ENCODE results near the gene CLEC16A.

Gene CLEC16A

GRCh38 chr16:10990378-10990777, 46.0 kb downstream of the CLEC16A start:
- DNase-seq = no peak

GRCh38 chr16:10992112-10992511, 47.7 kb downstream of the CLEC16A start:
- DNase-seq = no peak

GRCh38 chr16:10992797-10993196, 48.4 kb downstream of the CLEC16A start:
- no peak for DNase-seq

- DNase-seq = no peak
Measured at GRCh38 chr16:10993649-10994048, 49.3 kb downstream of the CLEC16A start.

GRCh38 chr16:10994571-10994970, 50.2 kb downstream of the CLEC16A start:
- no peak for DNase-seq

- DNase-seq = no peak
Measured at GRCh38 chr16:10995565-10995964, 51.2 kb downstream of the CLEC16A start.

- DNase-seq = no peak
Measured at GRCh38 chr16:10997485-10997884, 53.1 kb downstream of the CLEC16A start.

- no peak for DNase-seq
Measured at GRCh38 chr16:10999300-10999699, 54.9 kb downstream of the CLEC16A start.

- no peak for DNase-seq
Measured at GRCh38 chr16:11001611-11002010, 57.2 kb downstream of the CLEC16A start.

GRCh38 chr16:11003141-11003540, 58.8 kb downstream of the CLEC16A start:
- DNase-seq = no peak

- DNase-seq = no peak
Measured at GRCh38 chr16:11004351-11004750, 60.0 kb downstream of the CLEC16A start.

GRCh38 chr16:11004973-11005610, 60.7 kb downstream of the CLEC16A start:
- no peak for DNase-seq

- no peak for DNase-seq
Measured at GRCh38 chr16:11005611-11005975, 61.2 kb downstream of the CLEC16A start.

- DNase-seq = no peak
Measured at GRCh38 chr16:11006656-11007055, 62.3 kb downstream of the CLEC16A start.

GRCh38 chr16:11007714-11008280, 63.4 kb downstream of the CLEC16A start:
- no peak for DNase-seq

- no peak for DNase-seq
Measured at GRCh38 chr16:11009027-11009755, 64.8 kb downstream of the CLEC16A start.

GRCh38 chr16:11010575-11011221, 66.3 kb downstream of the CLEC16A start:
- no peak for DNase-seq

GRCh38 chr16:11011326-11011725, 67.0 kb downstream of the CLEC16A start:
- DNase-seq = no peak

- DNase-seq = no peak
Measured at GRCh38 chr16:11012841-11013240, 68.5 kb downstream of the CLEC16A start.

- no peak for DNase-seq
Measured at GRCh38 chr16:11014136-11014535, 69.8 kb downstream of the CLEC16A start.

GRCh38 chr16:11015076-11015475, 70.7 kb downstream of the CLEC16A start:
- DNase-seq = no peak

- no peak for DNase-seq
Measured at GRCh38 chr16:11015607-11016006, 71.2 kb downstream of the CLEC16A start.

- DNase-seq = no peak
Measured at GRCh38 chr16:11016524-11016988, 72.2 kb downstream of the CLEC16A start.

GRCh38 chr16:11016993-11017392, 72.6 kb downstream of the CLEC16A start:
- DNase-seq = no peak

Data from activated CD4-positive, alpha-beta T cell treated with anti-CD3 and anti-CD28 coated beads for 1 hour (primary cell).